ENCODE data around the gene TMEM170A. TPM values are rescaled to one million over a fixed set of nuclear protein-coding genes. Genes with fewer than 3 reads are reported as not detected.

Gene TMEM170A
- total RNA-seq, 1 experiment from 2014 or later: 31.4 TPM

GRCh38 chr16:75491876-75492275 is 27.4 kb upstream of the TMEM170A start:
- no peak overlapping the region for H2AFZ ChIP-seq
- no peaks in the 10 kb centered on the region for H3K9me3 ChIP-seq (ENCODE audit: insufficient read depth, low read depth)
- no peaks in the 10 kb centered on the region for H4K20me1 ChIP-seq (ENCODE audit: insufficient read depth)
- no peak overlapping the region for H3K27ac ChIP-seq
- H3K4me3 ChIP-seq: no peak overlapping the region
- peak; percentile 77 to 88 for DNase-seq
- TF ChIP-seq EZH2 (IDR thresholded peaks at IDR 0.05; ENCODE audit: low read depth): no peak
- peak; percentile 52 for TF ChIP-seq CTCF (conservative IDR thresholded peaks at IDR 0.05)
- intact Hi-C loops (cut with micrococcal nuclease; ENCODE audit: unreplicated experiment): loop anchor here (1.0 kb wide), 2 partner anchors 21 to 25 kb away; no protein-coding TSS in a partner anchor
- H3K4me1 ChIP-seq (replicated peaks; ENCODE audit: insufficient read depth): peaks cover 24% of the 10 kb centered on the region
- H3K36me3 ChIP-seq (ENCODE audit: low read depth): no peaks in the 10 kb centered on the region
- ChIA-PET CTCF (interaction anchor here (0.5 to 0.8 kb wide), 3 partner anchors 25 to 73 kb away, joined by 3 read pairs; no protein-coding TSS in a partner anchor), POLR2A (ENCODE audit: unreplicated experiment) (interaction anchor here (0.6 kb wide), 2 partner anchors 113 to 211 kb away, joined by 5 to 7 read pairs; no protein-coding TSS in a partner anchor)
- no peaks in the 10 kb centered on the region for H3K27me3 ChIP-seq (ENCODE audit: insufficient read depth, low read depth)
- BruUV-seq (replicated peaks): no TSS peak
- peak overlapping the region; percentile 39 for H3K4me2 ChIP-seq
- H3K9me2 ChIP-seq (ENCODE audit: insufficient read depth): no peaks in the 10 kb centered on the region
- no peaks in the 10 kb centered on the region for H3K79me2 ChIP-seq (ENCODE audit: low read depth)
- peaks cover 22% of the 10 kb centered on the region; the same call in 1 of the 2 replicates for H3F3A ChIP-seq (ENCODE audit: insufficient read depth, low read depth)

- BruUV-seq (replicated peaks): no TSS peak
- H3F3A ChIP-seq (ENCODE audit: insufficient read depth, low read depth): peaks cover 36% of the 10 kb centered on the region
- ChIA-PET CTCF (interaction anchor here (0.7 kb wide), 1 partner anchor 24 kb away, joined by 10 read pairs; the partner anchor contains the start of gene TMEM170A), POLR2A (ENCODE audit: unreplicated experiment) (no interaction called here)
- no peaks in the 10 kb centered on the region for H3K27me3 ChIP-seq (ENCODE audit: insufficient read depth, low read depth)
- no peak overlapping the region for H3K4me2 ChIP-seq
- H3K9me2 ChIP-seq (ENCODE audit: insufficient read depth): no peaks in the 10 kb centered on the region
- no peak overlapping the region for H3K27ac ChIP-seq
- H4K20me1 ChIP-seq (ENCODE audit: insufficient read depth): no peaks in the 10 kb centered on the region
- H3K9me3 ChIP-seq (ENCODE audit: insufficient read depth, low read depth): no peaks in the 10 kb centered on the region
- no peaks in the 10 kb centered on the region for H3K36me3 ChIP-seq (ENCODE audit: low read depth)
- no peak overlapping the region for H3K4me3 ChIP-seq
- DNase-seq: no peak
- H3K4me1 ChIP-seq (replicated peaks; ENCODE audit: insufficient read depth): peaks cover 58% of the 10 kb centered on the region
- intact Hi-C loops (cut with micrococcal nuclease; ENCODE audit: unreplicated experiment): no loop called here
- no peak overlapping the region for H2AFZ ChIP-seq
- no peaks in the 10 kb centered on the region for H3K79me2 ChIP-seq (ENCODE audit: low read depth)
- TF ChIP-seq CTCF (conservative IDR thresholded peaks at IDR 0.05) (no peak), EZH2 (IDR thresholded peaks at IDR 0.05; ENCODE audit: low read depth) (no peak)
Measured at GRCh38 chr16:75488322-75488721, 23.8 kb upstream of the TMEM170A start.

GRCh38 chr16:75486676-75487313 is 22.3 kb upstream of the TMEM170A start:
- Histone ChIP-seq H4K20me1 (ENCODE audit: insufficient read depth) (no peaks in the 10 kb centered on the region), H3K9me2 (ENCODE audit: insufficient read depth) (no peaks in the 10 kb centered on the region), H3K36me3 (ENCODE audit: low read depth) (no peaks in the 10 kb centered on the region), H3F3A (ENCODE audit: insufficient read depth, low read depth) (peaks cover 26% of the 10 kb centered on the region), H3K27ac (no peak overlapping the region), H3K79me2 (ENCODE audit: low read depth) (no peaks in the 10 kb centered on the region), H3K4me2 (no peak overlapping the region), H3K27me3 (ENCODE audit: insufficient read depth, low read depth) (no peaks in the 10 kb centered on the region), H3K4me3 (no peak overlapping the region), H3K4me1 (replicated peaks; ENCODE audit: insufficient read depth) (peaks cover 53% of the 10 kb centered on the region), H2AFZ (no peak overlapping the region), H3K9me3 (ENCODE audit: insufficient read depth, low read depth) (no peaks in the 10 kb centered on the region)
- ChIA-PET POLR2A (ENCODE audit: unreplicated experiment) (no interaction called here), CTCF (interaction anchor here (0.5 kb wide), 1 partner anchor 293 kb away, joined by 3 read pairs; no protein-coding TSS in a partner anchor)
- no TSS peak for BruUV-seq (replicated peaks)
- no peak for TF ChIP-seq CTCF (conservative IDR thresholded peaks at IDR 0.05)
- TF ChIP-seq EZH2 (IDR thresholded peaks at IDR 0.05; ENCODE audit: low read depth): no peak
- intact Hi-C loops (cut with micrococcal nuclease; ENCODE audit: unreplicated experiment): no loop called here
- DNase-seq: no peak
